ENCODE data around the gene CA7.
A peak's percentile ranks its signal among the peaks of the same experiment; 100 is the strongest.
"Not testable (repeated sequence)": the region's sequence is repeated elsewhere in the genome, so short reads cannot be mapped to it uniquely, and the experiment has no call there.

The CA7 gene

DNA sequence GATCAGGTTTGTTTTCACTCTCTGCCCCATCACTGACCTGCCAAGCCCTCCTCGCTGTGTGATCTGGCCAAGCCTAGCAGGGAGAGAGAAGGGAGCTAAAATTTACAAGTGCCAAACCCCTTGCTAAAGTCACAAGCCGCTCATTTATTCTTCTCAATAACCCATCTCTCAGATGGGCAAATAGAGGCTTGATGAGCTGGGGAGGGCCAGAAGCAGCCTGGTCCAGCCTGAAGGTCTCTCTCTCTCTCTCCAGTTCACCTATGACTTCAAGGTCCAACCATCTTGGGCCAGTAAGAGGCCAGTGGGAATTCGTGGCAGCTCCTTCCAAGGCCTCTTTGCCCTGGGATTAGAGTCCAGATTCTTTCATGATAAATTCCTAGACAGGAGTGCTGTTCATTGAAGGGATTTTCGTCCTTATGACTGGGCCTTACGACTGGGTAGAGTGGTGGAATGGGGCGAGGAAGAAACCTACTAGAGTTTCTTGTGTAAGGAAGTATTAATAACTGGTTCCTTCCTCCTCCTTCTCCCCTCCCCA, 3.4 kb downstream of the CA7 start:
- no peak for DNase-seq

GRCh38 chr16:66848172-66848571, 4.0 kb downstream of the CA7 start:
- no peak for DNase-seq

- no peak for DNase-seq
Observed at GRCh38 chr16:66849021-66849420, 4.8 kb downstream of the CA7 start.

DNA sequence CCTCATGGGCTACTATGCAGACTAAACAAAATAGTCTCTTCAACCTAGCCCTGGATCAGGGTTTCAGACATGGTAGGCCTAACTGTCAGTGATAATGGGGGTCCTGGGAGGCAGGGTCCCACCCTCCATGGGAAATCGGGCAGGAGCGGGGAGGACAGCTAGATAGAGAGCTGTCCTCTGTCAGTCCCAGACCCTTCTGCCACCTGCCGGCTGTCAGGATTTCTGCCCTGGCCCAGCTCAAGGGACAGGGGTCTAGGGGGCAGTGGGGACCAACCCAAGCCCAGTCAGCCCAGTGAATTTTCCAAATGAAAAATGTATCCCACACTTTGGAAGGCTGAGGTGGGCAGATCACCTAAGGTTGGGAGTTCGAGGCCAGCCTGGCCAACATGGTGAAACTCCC, 5.3 kb downstream of the CA7 start:
- DNase-seq = no peak

DNA sequence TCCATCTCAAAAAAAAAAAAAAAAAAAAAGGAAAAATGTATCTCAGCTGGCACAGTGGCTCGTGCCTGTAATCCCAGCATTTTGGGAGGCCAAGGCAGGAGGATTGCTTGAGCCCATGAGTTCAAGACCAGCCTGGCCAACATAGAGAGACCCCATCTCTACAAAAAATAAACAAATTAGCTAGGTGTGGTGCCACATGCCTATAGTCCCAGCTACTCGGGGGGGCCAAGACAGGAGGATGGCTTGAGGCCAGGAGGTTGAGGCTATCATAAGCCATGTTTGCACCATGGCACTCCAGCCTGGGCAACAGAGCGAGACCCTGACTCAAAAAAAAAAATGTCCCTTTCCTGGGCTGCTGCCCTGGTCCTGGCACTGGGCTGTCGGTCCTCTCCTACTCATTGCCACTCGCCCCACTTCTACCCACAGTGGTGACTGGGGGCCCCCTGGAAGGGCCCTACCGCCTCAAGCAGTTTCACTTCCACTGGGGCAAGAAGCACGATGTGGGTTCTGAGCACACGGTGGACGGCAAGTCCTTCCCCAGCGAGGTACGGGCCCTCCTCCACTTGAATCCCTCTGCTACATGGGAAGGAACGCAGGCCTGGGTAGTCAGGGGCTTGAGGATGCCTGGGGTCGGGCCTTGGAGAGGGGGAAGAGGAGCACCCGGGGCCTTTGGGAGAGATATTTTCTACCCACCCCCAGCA, 6.1 kb downstream of the CA7 start:
- no peak for DNase-seq

GRCh38 chr16:66851166-66851964, 7.2 kb downstream of the CA7 start:
- no peak for DNase-seq

GRCh38 chr16:66853261-66854139, 9.3 kb downstream of the CA7 start:
- DNase-seq = no peak

DNA sequence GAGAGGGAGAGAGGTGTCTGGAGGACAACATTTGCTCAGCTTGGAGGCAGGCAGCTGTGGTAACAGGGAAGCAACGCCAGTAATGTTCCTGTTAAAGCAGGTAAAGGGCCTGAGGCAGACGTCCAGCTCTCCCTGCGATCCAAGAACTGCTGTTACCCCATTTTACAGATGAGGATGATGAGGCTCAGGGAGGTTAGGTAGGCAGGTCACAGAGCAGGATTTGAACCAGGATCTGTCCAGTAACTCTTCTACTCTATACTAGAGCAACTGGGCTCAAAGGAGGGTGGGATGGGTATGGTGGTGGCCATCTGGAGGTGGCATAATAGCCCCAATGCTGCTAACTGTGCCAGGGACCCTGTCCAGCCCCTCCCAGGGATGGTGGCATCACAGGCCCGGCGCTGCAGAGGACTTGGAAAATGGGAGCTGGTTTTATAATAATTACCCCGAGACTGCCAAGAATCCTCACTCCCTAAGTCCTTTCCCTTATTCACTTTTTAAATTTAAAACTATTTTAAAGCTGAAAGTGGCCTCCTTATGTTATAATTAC, 12.0 kb downstream of the CA7 start:
- no peak for DNase-seq

- no peak for DNase-seq
Observed at GRCh38 chr16:66856801-66857200, 12.6 kb downstream of the CA7 start.

- no peak for DNase-seq
Observed at GRCh38 chr16:66857437-66857836, 13.2 kb downstream of the CA7 start.

GRCh38 chr16:66858740-66859396, 14.7 kb downstream of the CA7 start:
- DNase-seq = no peak

DNA sequence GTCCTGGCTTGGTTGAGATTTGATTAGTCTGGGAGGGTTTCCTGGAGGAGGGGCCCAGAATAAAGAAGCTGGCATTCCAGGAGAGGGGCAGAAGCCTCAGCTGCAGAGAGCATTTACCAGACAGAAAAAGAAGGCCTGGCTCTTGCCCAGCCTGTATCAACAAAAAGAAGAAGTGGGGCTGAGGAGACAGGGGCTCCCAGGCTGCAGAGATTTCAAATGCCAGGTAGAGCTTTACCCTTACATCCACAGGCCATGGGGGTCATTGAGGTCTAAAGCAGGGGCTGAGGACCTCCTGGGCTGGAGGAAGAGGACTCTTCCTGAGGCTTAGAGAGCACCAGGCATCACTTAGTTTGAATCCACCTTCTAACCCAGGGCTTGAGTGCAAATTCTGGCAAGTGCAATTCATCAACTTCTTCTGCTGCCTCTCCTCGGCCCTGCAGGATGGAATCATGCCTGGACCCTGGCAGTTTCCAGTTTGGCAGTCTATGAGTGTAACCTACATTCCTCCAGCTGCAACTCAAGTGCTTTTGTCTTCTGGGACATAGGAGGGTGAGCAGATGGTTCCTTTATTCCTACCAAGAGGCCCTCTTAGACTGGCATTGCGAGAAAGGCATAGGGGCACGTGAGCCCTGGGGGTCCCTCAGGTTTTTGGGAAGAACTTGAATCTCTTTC, 15.3 kb downstream of the CA7 start:
- DNase-seq = no peak

DNA sequence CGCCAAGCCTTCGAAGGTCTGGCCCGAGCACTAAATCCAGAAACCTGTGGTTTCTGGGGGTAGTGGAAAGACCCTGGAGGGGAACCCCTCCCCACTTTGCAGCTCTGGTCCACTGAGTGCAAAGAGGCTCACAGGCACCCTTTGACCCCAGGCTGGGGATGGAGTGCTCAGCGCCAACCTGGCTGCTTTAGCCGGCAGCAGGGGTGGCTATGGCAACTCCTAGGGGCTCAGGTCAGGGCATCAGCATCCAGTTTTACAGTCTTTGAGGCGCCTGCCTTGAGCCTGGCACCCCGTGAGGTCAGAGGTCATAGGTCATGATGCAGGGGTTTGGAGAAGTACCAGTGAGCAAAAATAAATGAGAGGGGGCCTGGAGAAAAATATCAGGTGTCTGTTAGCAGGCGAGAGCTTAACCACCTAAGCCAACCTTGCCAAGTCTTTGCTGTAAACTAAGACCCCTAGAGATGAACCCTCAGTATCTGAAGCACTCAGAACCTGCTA, 17.9 kb downstream of the CA7 start:
- no peak for DNase-seq

DNA sequence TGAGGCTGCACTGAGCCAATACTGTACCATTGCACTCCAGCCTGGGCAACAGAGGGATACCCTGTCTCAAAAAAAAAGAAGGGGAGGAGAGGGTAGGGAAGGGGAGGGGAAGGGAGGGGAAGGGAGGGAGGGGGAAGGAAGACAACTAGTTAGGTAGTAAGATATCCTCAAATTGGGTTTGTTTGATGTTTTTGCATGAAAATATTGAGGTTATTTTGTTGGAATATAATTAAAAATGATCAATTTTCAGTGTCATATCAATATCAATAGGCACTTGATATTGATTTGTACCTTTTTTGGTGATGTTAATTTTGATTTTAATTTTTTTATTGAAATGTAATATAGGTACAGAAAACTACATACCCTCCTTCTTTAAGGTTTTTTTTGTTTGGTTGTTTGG, 19.5 kb downstream of the CA7 start:
- no peak for DNase-seq

- no peak for DNase-seq
Observed at GRCh38 chr16:66869424-66869823, 25.2 kb downstream of the CA7 start.

- DNase-seq = not testable (repeated sequence)
Observed at GRCh38 chr16:66871363-66871762, 27.1 kb downstream of the CA7 start.

GRCh38 chr16:66871840-66872239, 27.6 kb downstream of the CA7 start:
- no peak for DNase-seq

DNA sequence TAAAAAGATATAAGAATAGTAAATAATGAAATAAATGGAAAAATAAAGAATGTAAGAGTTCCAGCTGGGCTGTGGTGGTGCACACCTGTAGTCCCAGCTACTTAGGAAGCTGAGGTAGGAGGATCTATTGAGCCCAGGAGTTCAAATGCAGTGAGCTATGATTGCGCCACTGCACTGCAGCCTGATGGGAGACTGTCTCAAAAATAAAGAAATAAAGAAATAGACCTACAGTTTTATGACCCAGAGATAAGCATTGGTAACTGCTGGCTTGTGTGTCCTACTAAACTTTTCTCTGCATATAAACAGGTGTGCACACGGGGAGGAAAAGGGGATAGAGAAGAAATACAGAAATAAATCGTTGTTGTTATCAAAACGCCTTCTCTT, 28.3 kb downstream of the CA7 start:
- DNase-seq = no peak

GRCh38 chr16:66872943-66873684, 28.9 kb downstream of the CA7 start:
- peak; percentile 90 for DNase-seq

- no peak for DNase-seq
Observed at GRCh38 chr16:66873685-66874055, 29.5 kb downstream of the CA7 start.

All from right hindlimb (tissue), 1 donor.